ENCODE results near the gene CCDC148. TPM values are rescaled to one million over a fixed set of nuclear protein-coding genes. Genes with fewer than 3 reads are reported as not detected.

Gene CCDC148
- total RNA-seq, 1 donor from 2014 or later: 0.35 TPM

DNA sequence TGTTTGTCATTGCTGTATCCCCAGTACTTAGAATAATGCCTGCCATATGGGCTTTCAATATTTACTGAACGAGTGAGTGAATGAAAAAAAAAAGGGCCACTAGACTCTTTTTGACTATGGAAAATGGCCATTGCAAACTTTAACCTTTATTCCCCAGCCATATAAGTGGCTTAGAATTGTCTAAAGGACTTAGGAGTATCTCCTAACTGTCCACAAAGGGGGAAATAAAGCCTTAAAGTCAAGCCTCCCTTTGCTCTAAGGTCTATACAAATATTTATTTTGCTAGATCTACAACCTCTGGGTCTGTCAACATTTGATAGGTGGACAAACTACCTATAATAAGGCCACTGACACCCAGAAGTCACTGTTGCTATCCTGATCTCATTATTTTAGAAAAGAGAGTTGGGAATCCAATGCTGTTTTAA lies 329.2 kb downstream of the CCDC148 start:
- DNase-seq (ENCODE audit: low spot score): no peak

DNA sequence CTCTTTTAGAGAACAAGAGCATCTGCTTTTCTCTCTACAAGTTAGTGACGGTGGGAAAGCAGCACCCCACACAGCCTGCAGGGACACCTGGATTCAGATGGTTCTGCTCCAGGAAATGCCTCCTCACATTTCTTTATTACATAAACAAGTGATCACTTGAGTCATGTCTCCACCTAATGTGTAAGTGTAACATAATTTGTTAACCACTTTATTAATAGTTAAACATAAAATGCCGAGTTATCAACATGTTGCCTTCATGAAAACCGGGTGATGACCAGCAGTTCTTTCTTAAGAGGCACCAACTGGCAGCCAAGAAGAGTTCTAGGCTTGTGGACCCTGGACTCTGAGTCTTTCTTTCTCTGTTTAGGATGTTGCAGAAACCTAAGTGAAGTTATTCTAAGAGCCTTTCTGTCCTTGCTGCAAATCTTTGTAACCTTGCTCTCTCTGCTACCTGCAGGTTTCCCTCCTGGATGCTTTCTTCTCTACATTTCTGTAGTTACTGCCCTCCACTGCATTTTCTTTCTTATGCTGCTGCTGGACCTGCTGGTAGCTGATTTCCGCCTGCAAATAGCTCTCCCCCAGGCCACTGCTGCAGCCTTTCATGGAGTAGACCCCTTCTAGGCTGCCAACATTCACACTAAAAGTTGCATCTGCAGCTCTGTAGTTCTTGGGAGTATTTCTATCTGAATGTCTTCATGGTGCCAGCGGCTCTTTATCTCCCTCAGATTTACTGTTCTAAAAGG lies 330.6 kb downstream of the CCDC148 start:
- no peak for DNase-seq (ENCODE audit: low spot score)

DNA sequence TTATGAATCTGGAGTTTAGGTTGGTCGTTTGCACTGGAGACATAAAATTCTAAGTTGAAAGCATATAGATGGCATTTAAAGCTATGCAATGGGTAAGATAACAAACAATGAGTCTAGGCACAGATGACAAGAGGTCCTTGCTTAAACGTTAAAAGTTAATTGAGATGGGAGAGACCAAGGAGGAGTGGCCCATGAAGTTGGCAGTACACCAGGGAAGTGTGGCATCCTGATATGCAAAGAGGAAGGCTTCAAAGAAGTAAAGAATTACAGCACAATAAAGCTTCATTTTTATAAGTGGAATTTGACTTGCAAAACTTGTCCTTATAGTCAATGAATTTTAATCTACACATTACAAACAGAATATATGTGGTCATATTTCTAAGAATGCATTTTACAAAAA lies 331.7 kb downstream of the CCDC148 start:
- no peak for DNase-seq (ENCODE audit: low spot score)

Other genes starting within 250 kb of the CCDC148 start
- gene PKP4, start 199 bp upstream of the CCDC148 start, total RNA-seq: 42.4 TPM